ENCODE measurements around the gene UBE2K.

DNA sequence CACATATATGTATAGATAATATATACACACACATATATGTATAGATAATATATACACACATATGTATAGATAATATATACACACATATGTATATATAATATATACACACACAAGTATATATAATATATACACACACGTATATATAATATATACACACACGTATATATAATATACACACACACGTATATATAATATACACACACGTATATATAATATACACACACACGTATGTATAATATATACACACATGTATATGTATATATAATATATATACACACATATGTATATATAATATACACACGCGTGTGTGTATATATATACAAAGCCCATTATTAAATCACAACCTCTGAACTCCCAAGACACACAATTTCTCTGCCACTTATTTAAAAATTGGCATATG is 8.0 kb upstream of the UBE2K start:
- no peak for TF ChIP-seq POLR2AphosphoS5 (IDR thresholded peaks at IDR 0.05; ENCODE audit: low read depth, low read length)
- no peak for TF ChIP-seq ELF1 (IDR thresholded peaks at IDR 0.05; ENCODE audit: borderline replicate concordance, low read depth)
- TF ChIP-seq, protein P1, sequence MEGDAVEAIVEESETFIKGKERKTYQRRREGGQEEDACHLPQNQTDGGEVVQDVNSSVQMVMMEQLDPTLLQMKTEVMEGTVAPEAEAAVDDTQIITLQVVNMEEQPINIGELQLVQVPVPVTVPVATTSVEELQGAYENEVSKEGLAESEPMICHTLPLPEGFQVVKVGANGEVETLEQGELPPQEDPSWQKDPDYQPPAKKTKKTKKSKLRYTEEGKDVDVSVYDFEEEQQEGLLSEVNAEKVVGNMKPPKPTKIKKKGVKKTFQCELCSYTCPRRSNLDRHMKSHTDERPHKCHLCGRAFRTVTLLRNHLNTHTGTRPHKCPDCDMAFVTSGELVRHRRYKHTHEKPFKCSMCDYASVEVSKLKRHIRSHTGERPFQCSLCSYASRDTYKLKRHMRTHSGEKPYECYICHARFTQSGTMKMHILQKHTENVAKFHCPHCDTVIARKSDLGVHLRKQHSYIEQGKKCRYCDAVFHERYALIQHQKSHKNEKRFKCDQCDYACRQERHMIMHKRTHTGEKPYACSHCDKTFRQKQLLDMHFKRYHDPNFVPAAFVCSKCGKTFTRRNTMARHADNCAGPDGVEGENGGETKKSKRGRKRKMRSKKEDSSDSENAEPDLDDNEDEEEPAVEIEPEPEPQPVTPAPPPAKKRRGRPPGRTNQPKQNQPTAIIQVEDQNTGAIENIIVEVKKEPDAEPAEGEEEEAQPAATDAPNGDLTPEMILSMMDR (IDR thresholded peaks at IDR 0.05 in 2 of 3, conservative IDR thresholded peaks at IDR 0.05 in 1 of 3; ENCODE audit: borderline replicate concordance in 1 of 3, insufficient read depth in 1 of 3, low read depth in 2 of 3, low read length in 2 of 3), result no peak
- TF ChIP-seq EZH2phosphoT487 (IDR thresholded peaks at IDR 0.05; ENCODE audit: borderline replicate concordance), result no peak
- TF ChIP-seq JUND (IDR thresholded peaks at IDR 0.05), result no peak
- no peak for TF ChIP-seq POLR2A (IDR thresholded peaks at IDR 0.05; ENCODE audit: borderline replicate concordance, extremely low read depth, insufficient read depth, insufficient read length)
- TF ChIP-seq SIN3A (IDR thresholded peaks at IDR 0.05; ENCODE audit: low read depth), result no peak
- TF ChIP-seq TCF7L2 (IDR thresholded peaks at IDR 0.05; ENCODE audit: borderline replicate concordance, extremely low read depth, insufficient read depth, insufficient read length), result no peak
- TF ChIP-seq, protein P2, sequence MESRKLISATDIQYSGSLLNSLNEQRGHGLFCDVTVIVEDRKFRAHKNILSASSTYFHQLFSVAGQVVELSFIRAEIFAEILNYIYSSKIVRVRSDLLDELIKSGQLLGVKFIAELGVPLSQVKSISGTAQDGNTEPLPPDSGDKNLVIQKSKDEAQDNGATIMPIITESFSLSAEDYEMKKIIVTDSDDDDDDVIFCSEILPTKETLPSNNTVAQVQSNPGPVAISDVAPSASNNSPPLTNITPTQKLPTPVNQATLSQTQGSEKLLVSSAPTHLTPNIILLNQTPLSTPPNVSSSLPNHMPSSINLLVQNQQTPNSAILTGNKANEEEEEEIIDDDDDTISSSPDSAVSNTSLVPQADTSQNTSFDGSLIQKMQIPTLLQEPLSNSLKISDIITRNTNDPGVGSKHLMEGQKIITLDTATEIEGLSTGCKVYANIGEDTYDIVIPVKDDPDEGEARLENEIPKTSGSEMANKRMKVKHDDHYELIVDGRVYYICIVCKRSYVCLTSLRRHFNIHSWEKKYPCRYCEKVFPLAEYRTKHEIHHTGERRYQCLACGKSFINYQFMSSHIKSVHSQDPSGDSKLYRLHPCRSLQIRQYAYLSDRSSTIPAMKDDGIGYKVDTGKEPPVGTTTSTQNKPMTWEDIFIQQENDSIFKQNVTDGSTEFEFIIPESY (IDR thresholded peaks at IDR 0.05; ENCODE audit: extremely low read depth, insufficient replicate concordance, low read length), result no peak
- TF ChIP-seq EZH2 (IDR thresholded peaks at IDR 0.05), result no peak
- no peak for TF ChIP-seq YY1 (IDR thresholded peaks at IDR 0.05; ENCODE audit: extremely low read depth, insufficient replicate concordance, low read depth, low read length)
- TF ChIP-seq ZFX (IDR thresholded peaks at IDR 0.05), result no peak
- TF ChIP-seq, protein P3, sequence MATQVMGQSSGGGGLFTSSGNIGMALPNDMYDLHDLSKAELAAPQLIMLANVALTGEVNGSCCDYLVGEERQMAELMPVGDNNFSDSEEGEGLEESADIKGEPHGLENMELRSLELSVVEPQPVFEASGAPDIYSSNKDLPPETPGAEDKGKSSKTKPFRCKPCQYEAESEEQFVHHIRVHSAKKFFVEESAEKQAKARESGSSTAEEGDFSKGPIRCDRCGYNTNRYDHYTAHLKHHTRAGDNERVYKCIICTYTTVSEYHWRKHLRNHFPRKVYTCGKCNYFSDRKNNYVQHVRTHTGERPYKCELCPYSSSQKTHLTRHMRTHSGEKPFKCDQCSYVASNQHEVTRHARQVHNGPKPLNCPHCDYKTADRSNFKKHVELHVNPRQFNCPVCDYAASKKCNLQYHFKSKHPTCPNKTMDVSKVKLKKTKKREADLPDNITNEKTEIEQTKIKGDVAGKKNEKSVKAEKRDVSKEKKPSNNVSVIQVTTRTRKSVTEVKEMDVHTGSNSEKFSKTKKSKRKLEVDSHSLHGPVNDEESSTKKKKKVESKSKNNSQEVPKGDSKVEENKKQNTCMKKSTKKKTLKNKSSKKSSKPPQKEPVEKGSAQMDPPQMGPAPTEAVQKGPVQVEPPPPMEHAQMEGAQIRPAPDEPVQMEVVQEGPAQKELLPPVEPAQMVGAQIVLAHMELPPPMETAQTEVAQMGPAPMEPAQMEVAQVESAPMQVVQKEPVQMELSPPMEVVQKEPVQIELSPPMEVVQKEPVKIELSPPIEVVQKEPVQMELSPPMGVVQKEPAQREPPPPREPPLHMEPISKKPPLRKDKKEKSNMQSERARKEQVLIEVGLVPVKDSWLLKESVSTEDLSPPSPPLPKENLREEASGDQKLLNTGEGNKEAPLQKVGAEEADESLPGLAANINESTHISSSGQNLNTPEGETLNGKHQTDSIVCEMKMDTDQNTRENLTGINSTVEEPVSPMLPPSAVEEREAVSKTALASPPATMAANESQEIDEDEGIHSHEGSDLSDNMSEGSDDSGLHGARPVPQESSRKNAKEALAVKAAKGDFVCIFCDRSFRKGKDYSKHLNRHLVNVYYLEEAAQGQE (IDR thresholded peaks at IDR 0.05; ENCODE audit: low read depth), result no peak
- no peak for TF ChIP-seq ZNF274 (IDR thresholded peaks at IDR 0.05; ENCODE audit: low read depth, low read length)
